K562 (cell line): ENCODE data around the gene HSBP1L1. TPM values are rescaled to one million over a fixed set of nuclear protein-coding genes. Genes with fewer than 3 reads are reported as not detected.
A peak's percentile ranks its signal among the peaks of the same experiment; 100 is the strongest.

Experiments used
- BHLHE40 ChIP-seq: IDR thresholded peaks from 2 replicates; pipeline ENCODE4 v1.6.1; 2011; ENCODE audit warnings: low read length, improper control_type of control experiment
- BRF1 ChIP-seq: IDR thresholded peaks from 3 replicates; pipeline ENCODE4 v1.6.1; 2011; ENCODE audit warnings: borderline replicate concordance, mild to moderate bottlenecking; ENCODE audit not compliant: insufficient read length; ENCODE audit errors: extremely low read depth
- C11orf30 ChIP-seq: fragments of 450-650 bp; IDR thresholded peaks from 2 replicates; pipeline ENCODE4 v1.6.1; 2016; ENCODE audit warnings: low read depth, mild to moderate bottlenecking
- FOXM1 ChIP-seq, 2 experiments: fragments of 450-650 bp in 1 of 2; sonication (generic) in 1 of 2; formaldehyde crosslinking in 1 of 2; IDR thresholded peaks; 2 replicates each; pipeline versions ENCODE4 v1.6.1 to v1.9.0; 2017 to 2022; ENCODE audit warnings: low read depth in 2 of 2, mild to moderate bottlenecking in 2 of 2, missing genetic modification reagents in 1 of 2, moderate library complexity in 1 of 2
- KLF16 ChIP-seq: IDR thresholded peaks from 2 replicates; pipeline ENCODE4 v1.6.1; 2016; ENCODE audit warnings: antibody characterized with exemption
- LCOR ChIP-seq: sonication (generic); formaldehyde crosslinking; IDR thresholded peaks from 2 replicates; pipeline ENCODE4 v1.8.0; 2022; ENCODE audit warnings: mild to moderate bottlenecking, missing genetic modification reagents
- NFIC ChIP-seq: fragments of 450-650 bp; IDR thresholded peaks from 2 replicates; pipeline ENCODE4 v1.6.1; 2017; ENCODE audit warnings: mild to moderate bottlenecking, inconsistent platforms
- ZNF407 ChIP-seq: fragments of 450-650 bp; IDR thresholded peaks from 2 replicates; pipeline ENCODE4 v1.6.1; 2016; ENCODE audit warnings: low read depth
- ZNF584 ChIP-seq: fragments of 200-800 bp; sonication (Bioruptor generic); IDR thresholded peaks from 2 replicates; pipeline ENCODE4 v1.6.1; 2016; ENCODE audit warnings: low read depth, mild to moderate bottlenecking, missing genetic modification characterization, missing compliant biosample characterization
- polyA plus RNA-seq, 8 experiments: library from polyadenylated mRNA; depleted of rRNA in 4 of 8; stranded (reverse) in 5 of 8; unstranded in 3 of 8; fragments of >200 nt; fragmentation: Nextera tagmentation in 2 of 8; fragmentation: Illumina TruSeq in 1 of 8; extraction: Ambion mirVana in 2 of 8; extraction: Trizol in 1 of 8; gene quantifications; 2 replicates each; pipeline versions ENCODE4 v1.2.1 to v1.2.3, GENCODE V29; 2011 to 2014; ENCODE audit warnings: inconsistent platforms in 1 of 8, missing spikeins in 1 of 8
- total RNA-seq, 7 experiments: library from RNA; depleted of rRNA in 6 of 7; stranded (reverse); fragments of >200 nt in 6 of 7; fragmentation: Illumina TruSeq in 2 of 7; extraction: Trizol in 2 of 7; gene quantifications; 2 replicates each; pipeline versions ENCODE4 v1.2.1 to v1.2.3, GENCODE V29; 2011 to 2021; ENCODE audit warnings: low replicate concordance in 1 of 7
- TF ChIP-seq, protein P1 (sequence below): fragments of 250-450 bp; sonication (Bioruptor Pico); IDR thresholded peaks from 2 replicates; pipeline ENCODE4 v1.4.0; 2020
- TF ChIP-seq, protein P2 (sequence below): IDR thresholded peaks from 2 replicates; pipeline ENCODE4 v1.6.1; 2011; ENCODE audit not compliant: insufficient read length; ENCODE audit errors: extremely low read depth

Gene HSBP1L1
- total and polyA plus RNA-seq, 9 of the 15 experiments (the other 6 are each of a cell fraction or from before 2014, with no cell fraction given), result 0.24 to 0.36 TPM; not detected in 7

DNA sequence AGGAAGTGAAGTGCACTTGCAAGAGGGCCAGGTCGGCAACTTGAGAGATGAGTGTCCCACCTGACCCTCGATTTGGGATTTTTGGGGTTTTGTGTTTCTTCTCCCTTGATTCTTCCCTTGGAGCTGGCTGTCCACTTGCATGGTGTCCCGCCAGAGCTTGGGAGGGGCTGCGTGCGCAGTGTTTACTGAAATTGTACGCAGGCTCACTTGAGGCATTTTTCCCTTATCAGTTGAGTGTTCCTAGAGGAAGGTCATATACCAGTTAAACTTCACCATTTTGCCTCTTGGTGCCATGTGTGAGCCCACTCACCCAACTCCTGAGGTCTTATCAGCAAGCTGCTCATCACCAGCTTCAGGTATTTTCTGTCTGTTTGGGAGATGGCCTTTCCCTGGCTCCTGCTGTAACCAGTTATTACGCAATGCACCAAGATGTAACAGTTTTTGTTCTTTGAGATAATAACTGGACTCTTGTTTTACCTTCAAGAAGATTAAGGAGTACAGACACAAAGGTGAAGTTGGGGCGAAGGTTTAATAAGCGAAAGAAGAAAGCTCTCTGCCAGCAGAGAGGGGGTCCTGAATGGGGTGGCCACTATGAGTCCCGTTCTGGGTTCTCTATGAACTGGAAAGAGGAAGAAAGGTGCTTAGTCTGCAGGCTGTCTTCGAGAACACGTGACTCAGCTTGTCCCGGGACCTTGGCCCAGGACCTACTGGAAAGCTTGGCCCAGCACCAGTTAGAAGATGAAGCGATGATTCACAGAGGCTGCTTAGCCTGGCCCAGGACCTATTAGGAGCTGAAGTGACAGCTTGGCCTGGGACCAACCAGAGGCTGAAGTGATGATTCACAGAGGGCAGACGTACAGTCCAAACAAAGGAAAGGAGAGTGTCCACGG, 45.5 kb downstream of the HSBP1L1 start (continued):
- no peak for TF ChIP-seq ZNF407
- peak; percentile 53; the same call in 1 of the 2 replicates for TF ChIP-seq BHLHE40
- TF ChIP-seq, protein P1, sequence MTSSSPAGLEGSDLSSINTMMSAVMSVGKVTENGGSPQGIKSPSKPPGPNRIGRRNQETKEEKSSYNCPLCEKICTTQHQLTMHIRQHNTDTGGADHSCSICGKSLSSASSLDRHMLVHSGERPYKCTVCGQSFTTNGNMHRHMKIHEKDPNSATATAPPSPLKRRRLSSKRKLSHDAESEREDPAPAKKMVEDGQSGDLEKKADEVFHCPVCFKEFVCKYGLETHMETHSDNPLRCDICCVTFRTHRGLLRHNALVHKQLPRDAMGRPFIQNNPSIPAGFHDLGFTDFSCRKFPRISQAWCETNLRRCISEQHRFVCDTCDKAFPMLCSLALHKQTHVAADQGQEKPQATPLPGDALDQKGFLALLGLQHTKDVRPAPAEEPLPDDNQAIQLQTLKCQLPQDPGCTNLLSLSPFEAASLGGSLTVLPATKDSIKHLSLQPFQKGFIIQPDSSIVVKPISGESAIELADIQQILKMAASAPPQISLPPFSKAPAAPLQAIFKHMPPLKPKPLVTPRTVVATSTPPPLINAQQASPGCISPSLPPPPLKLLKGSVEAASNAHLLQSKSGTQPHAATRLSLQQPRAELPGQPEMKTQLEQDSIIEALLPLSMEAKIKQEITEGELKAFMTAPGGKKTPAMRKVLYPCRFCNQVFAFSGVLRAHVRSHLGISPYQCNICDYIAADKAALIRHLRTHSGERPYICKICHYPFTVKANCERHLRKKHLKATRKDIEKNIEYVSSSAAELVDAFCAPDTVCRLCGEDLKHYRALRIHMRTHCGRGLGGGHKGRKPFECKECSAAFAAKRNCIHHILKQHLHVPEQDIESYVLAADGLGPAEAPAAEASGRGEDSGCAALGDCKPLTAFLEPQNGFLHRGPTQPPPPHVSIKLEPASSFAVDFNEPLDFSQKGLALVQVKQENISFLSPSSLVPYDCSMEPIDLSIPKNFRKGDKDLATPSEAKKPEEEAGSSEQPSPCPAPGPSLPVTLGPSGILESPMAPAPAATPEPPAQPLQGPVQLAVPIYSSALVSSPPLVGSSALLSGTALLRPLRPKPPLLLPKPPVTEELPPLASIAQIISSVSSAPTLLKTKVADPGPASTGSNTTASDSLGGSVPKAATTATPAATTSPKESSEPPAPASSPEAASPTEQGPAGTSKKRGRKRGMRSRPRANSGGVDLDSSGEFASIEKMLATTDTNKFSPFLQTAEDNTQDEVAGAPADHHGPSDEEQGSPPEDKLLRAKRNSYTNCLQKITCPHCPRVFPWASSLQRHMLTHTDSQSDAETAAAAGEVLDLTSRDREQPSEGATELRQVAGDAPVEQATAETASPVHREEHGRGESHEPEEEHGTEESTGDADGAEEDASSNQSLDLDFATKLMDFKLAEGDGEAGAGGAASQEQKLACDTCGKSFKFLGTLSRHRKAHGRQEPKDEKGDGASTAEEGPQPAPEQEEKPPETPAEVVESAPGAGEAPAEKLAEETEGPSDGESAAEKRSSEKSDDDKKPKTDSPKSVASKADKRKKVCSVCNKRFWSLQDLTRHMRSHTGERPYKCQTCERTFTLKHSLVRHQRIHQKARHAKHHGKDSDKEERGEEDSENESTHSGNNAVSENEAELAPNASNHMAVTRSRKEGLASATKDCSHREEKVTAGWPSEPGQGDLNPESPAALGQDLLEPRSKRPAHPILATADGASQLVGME, result no peak
- no peak for TF ChIP-seq ZNF584 (CRISPR knock-in tag)
- TF ChIP-seq, protein P2, sequence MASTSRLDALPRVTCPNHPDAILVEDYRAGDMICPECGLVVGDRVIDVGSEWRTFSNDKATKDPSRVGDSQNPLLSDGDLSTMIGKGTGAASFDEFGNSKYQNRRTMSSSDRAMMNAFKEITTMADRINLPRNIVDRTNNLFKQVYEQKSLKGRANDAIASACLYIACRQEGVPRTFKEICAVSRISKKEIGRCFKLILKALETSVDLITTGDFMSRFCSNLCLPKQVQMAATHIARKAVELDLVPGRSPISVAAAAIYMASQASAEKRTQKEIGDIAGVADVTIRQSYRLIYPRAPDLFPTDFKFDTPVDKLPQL, result no peak
- TF ChIP-seq FOXM1 (IDR thresholded peaks at IDR 0.05; ENCODE audit: low read depth), result no peak
- TF ChIP-seq FOXM1 (CRISPR knock-in tag; IDR thresholded peaks at IDR 0.05; ENCODE audit: low read depth), result no peak
- peak; percentile 52 for TF ChIP-seq NFIC
- TF ChIP-seq KLF16, result no peak
- no peak for TF ChIP-seq LCOR (CRISPR knock-in tag)
- TF ChIP-seq C11orf30, result 0 out of 2 replicates have a peak, but pooled peaks have one; percentile 35
- TF ChIP-seq BRF1, result no peak
